GM12892 (cell line): ENCODE results near the gene UGP2.

Source experiments
- POLR2A ChIP-seq: IDR thresholded peaks from 2 replicates; pipeline ENCODE4 v1.6.1; 2011; ENCODE audit warnings: low read depth, low read length, control low read depth
- POLR2AphosphoS5 ChIP-seq: IDR thresholded peaks from 2 replicates; pipeline ENCODE4 v1.6.1; 2011; ENCODE audit warnings: low read depth, low read length, control low read depth
- TAF1 ChIP-seq: IDR thresholded peaks from 2 replicates; pipeline ENCODE4 v1.6.1; 2011; ENCODE audit warnings: low read depth, mild to moderate bottlenecking, control low read depth, low read length, borderline replicate concordance

GRCh38 chr2:63893163-63893562 lies 51.5 kb downstream of the UGP2 start:
- TF ChIP-seq POLR2A: no peak
- no peak for TF ChIP-seq TAF1
- no peak for TF ChIP-seq POLR2AphosphoS5
